Esophagus squamous epithelium (tissue), 5 donors: Measurements from ENCODE around the gene DDR2. TPM values are rescaled to one million over a fixed set of nuclear protein-coding genes. Genes with fewer than 3 reads are reported as not detected.
A peak's percentile ranks its signal among the peaks of the same experiment; 100 is the strongest.

Experiments used
- DNase-seq: peaks from one replicate; lab custom pipeline; 2025; lab: John Stamatoyannopoulos, UW
- H3K27ac ChIP-seq, 4 donors: fragments of 200-600 bp; sonication (generic); one replicate each; pipeline ENCODE4 v1.5.1; 2016 to 2019; ENCODE audit warnings: mild to moderate bottlenecking in 1 of 4
- H3K27me3 ChIP-seq, 4 donors: fragments of 200-600 bp; sonication (generic); 1 replicate in 3 of 4; 2 replicates in 1 of 4; pipeline versions ENCODE4 v1.5.1 to v1.6.0; 2017 to 2021; ENCODE audit warnings: antibody characterized with exemption in 1 of 4
- H3K36me3 ChIP-seq, 3 donors: fragments of 200-600 bp; sonication (generic); one replicate each; pipeline ENCODE4 v1.5.1; 2016 to 2019
- H3K4me1 ChIP-seq, 3 donors: fragments of 200-600 bp; sonication (generic); one replicate each; pipeline ENCODE4 v1.5.1; 2017 to 2019
- H3K4me3 ChIP-seq, 4 donors: fragments of 200-600 bp; sonication (generic); 1 replicate in 3 of 4; 2 replicates in 1 of 4; pipeline ENCODE4 v1.5.1; 2016 to 2019; ENCODE audit warnings: mild to moderate bottlenecking in 2 of 4, moderate library complexity in 1 of 4
- H3K9me3 ChIP-seq, 3 donors: fragments of 200-600 bp; sonication (generic); one replicate each; pipeline ENCODE4 v1.5.1; 2016 to 2019
- CTCF ChIP-seq, 6 experiments: fragments of 450-650 bp in 4 of 6; fragments of 200-600 bp in 2 of 6; sonication (generic) in 2 of 6; IDR thresholded peaks; one replicate each; pipeline ENCODE4 v1.5.1; 2016 to 2019; ENCODE audit warnings: antibody characterized with exemption in 6 of 6, mild to moderate bottlenecking in 4 of 6, moderate library complexity in 4 of 6
- POLR2A ChIP-seq, 4 donors: fragments of 450-650 bp; IDR thresholded peaks; one replicate each; pipeline ENCODE4 v1.6.1; 2017; ENCODE audit warnings: antibody characterized with exemption in 4 of 4, mild to moderate bottlenecking in 4 of 4, moderate library complexity in 3 of 4
- WGBS, 2 donors: methylation state at CpG; one replicate each; pipeline ENCODE4 v1.1.5; 2018; 5-methylcytosine and 5-hydroxymethylcytosine counted together
- intact Hi-C: fragments of 100-400 bp; cut with DNase I; formaldehyde crosslinking; loops from one replicate; pipeline ENCODE4 v1.15.0; 2022
- total RNA-seq, 4 donors: library from RNA; depleted of rRNA; stranded (reverse); fragments of >200 nt; gene quantifications; one replicate each; pipeline ENCODE4 v1.1.0, GENCODE V29; 2016
- donor health status: DM: yes; HTN: yes; CAD: no.

The DDR2 gene
- total RNA-seq, 4 donors from 2014 or later: 1.5 to 88.1 (median 15.9) TPM

GRCh38 chr1:162629077-162629627, 3.1 kb upstream of the DDR2 start:
- no peaks in the 10 kb centered on the region for H3K36me3 ChIP-seq
- TF ChIP-seq POLR2A (IDR thresholded peaks at IDR 0.05): no peak
- no peak for TF ChIP-seq CTCF (IDR thresholded peaks at IDR 0.05)
- intact Hi-C loops: no loop called here
- H3K27ac ChIP-seq: peak overlapping the region in 3 of 4 donors; percentile 83 to 86 (median 85)
- no peak overlapping the region for H3K4me3 ChIP-seq
- peaks cover 0 to 25% (median 7%) of the 10 kb centered on the region in 3 donors for H3K4me1 ChIP-seq
- no peak for DNase-seq
- H3K27me3 ChIP-seq: no peaks in the 10 kb centered on the region
- 89 to 95% methylated on average over 3 of the region's 3 CpGs for WGBS, 2 donors
- H3K9me3 ChIP-seq: no peaks in the 10 kb centered on the region

- intact Hi-C loops: no loop called here
- Histone ChIP-seq H3K27ac (peak overlapping the region in 3 of 4 donors; percentile 83 to 86 (median 85)), H3K27me3 (no peaks in the 10 kb centered on the region), H3K36me3 (no peaks in the 10 kb centered on the region), H3K9me3 (no peaks in the 10 kb centered on the region), H3K4me1 (peaks cover 0 to 27% (median 7%) of the 10 kb centered on the region in 3 donors), H3K4me3 (no peak overlapping the region)
- WGBS, 2 donors: 77 to 79% methylated on average over 2 of the region's 2 CpGs
- TF ChIP-seq POLR2A (IDR thresholded peaks at IDR 0.05) (no peak), CTCF (IDR thresholded peaks at IDR 0.05) (no peak)
- no peak for DNase-seq
These were observed 2.6 kb upstream of the DDR2 start for GRCh38 chr1:162629651-162630050.

- TF ChIP-seq POLR2A (IDR thresholded peaks at IDR 0.05) (no peak), CTCF (IDR thresholded peaks at IDR 0.05) (no peak)
- Histone ChIP-seq H3K4me1 (peaks cover 0 to 24% (median 4%) of the 10 kb centered on the region in 3 donors), H3K9me3 (no peaks in the 10 kb centered on the region), H3K27me3 (no peaks in the 10 kb centered on the region), H3K4me3 (peak overlapping the region in 3 of 4 donors; percentile 41 to 64 (median 43)), H3K27ac (peak overlapping the region; percentile 39 to 86 (median 84)), H3K36me3 (no peaks in the 10 kb centered on the region)
- WGBS, 2 donors: 41 to 50% methylated on average over 9 of the region's 10 CpGs
- DNase-seq: no peak
- intact Hi-C loops: no loop called here
These were observed 595 bp upstream of the DDR2 start for GRCh38 chr1:162631546-162632191.

GRCh38 chr1:162632698-162633080, 425 bp downstream of the DDR2 start:
- no peaks in the 10 kb centered on the region for H3K36me3 ChIP-seq
- H3K9me3 ChIP-seq: no peaks in the 10 kb centered on the region
- H3K4me3 ChIP-seq: peak overlapping the region; percentile 4 to 64 (median 42)
- 55 to 61% methylated on average over 4 of the region's 4 CpGs for WGBS, 2 donors
- no peak for DNase-seq
- peaks cover 0 to 25% (median 4%) of the 10 kb centered on the region in 3 donors for H3K4me1 ChIP-seq
- no peaks in the 10 kb centered on the region for H3K27me3 ChIP-seq
- peak overlapping the region; percentile 39 to 86 (median 84) for H3K27ac ChIP-seq
- intact Hi-C loops: no loop called here
- TF ChIP-seq CTCF (IDR thresholded peaks at IDR 0.05) (no peak), POLR2A (IDR thresholded peaks at IDR 0.05) (no peak)

GRCh38 chr1:162633081-162633762, 958 bp downstream of the DDR2 start:
- Histone ChIP-seq H3K27me3 (no peaks in the 10 kb centered on the region), H3K36me3 (no peaks in the 10 kb centered on the region), H3K4me3 (peak overlapping the region; percentile 4 to 64 (median 42)), H3K9me3 (no peaks in the 10 kb centered on the region), H3K4me1 (peaks cover 0 to 25% (median 4%) of the 10 kb centered on the region in 3 donors), H3K27ac (peak overlapping the region; percentile 39 to 86 (median 84))
- TF ChIP-seq CTCF (IDR thresholded peaks at IDR 0.05) (no peak), POLR2A (IDR thresholded peaks at IDR 0.05) (peak in 1 of 4 donors; percentile 15)
- intact Hi-C loops: no loop called here
- no peak for DNase-seq
- WGBS, 2 donors: 52 to 73% methylated on average over 7 to 8 of the region's 8 CpGs
